Measurements from ENCODE around the gene CHRNA9. TPM values are rescaled to one million over a fixed set of nuclear protein-coding genes. Genes with fewer than 3 reads are reported as not detected.

CHRNA9 gene
- total RNA-seq, 1 experiment from 2014 or later, result 2.0 TPM

DNA sequence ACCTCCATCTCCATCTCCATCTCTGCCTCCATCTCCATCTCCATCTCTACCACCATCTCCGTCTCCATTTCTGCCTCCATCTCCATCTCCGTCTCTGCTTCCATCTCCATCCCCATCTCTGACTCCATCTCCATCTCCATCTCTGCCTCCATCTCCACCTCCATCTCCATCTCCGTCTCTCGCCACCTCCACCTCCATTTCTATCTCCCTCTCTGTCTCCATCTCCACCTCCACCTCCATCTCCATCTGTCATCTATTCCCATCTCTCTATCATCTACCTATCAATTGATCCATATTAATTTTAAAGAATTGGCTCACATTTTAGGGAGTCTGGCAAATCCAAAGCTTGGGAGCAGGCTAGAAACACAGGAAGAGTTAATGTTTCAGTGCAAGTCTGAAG, 39.6 kb upstream of the CHRNA9 start:
- POLR2A ChIA-PET, result no interaction called here
- no peak for DNase-seq (ENCODE audit: unreplicated experiment)

GRCh38 chr4:40299126-40299525, 36.0 kb upstream of the CHRNA9 start:
- TF ChIP-seq CTCF (IDR thresholded peaks at IDR 0.05; ENCODE audit: unreplicated experiment), result no peak
- peaks cover 7% of the 10 kb centered on the region for H3K9me3 Mint-ChIP-seq (ENCODE audit: unreplicated experiment)
- H3K4me3 Mint-ChIP-seq (ENCODE audit: unreplicated experiment), result no peak overlapping the region
- DNase-seq (ENCODE audit: unreplicated experiment), result no peak
- no TSS peak for BruUV-seq (replicated peaks)
- H3K27me3 Mint-ChIP-seq (ENCODE audit: insufficient read depth, unreplicated experiment), result no peaks in the 10 kb centered on the region
- ChIA-PET POLR2A (no interaction called here), CTCF (interaction anchor here (1.0 kb wide), 1 partner anchor 10 kb away, joined by 6 read pairs; no protein-coding TSS in a partner anchor)
- H3K27ac Mint-ChIP-seq (ENCODE audit: low read depth, unreplicated experiment), result no peak overlapping the region
- intact Hi-C loops (cut with micrococcal nuclease), result no loop called here
- no peaks in the 10 kb centered on the region for H3K36me3 Mint-ChIP-seq (ENCODE audit: insufficient read depth, unreplicated experiment)
- H3K4me1 Mint-ChIP-seq (ENCODE audit: insufficient read depth, unreplicated experiment), result peaks cover 7% of the 10 kb centered on the region

More for the DNA sequence above, 39.6 kb upstream of the CHRNA9 start:
- no TSS peak for BruUV-seq (replicated peaks)
- TF ChIP-seq CTCF (IDR thresholded peaks at IDR 0.05; ENCODE audit: unreplicated experiment), result no peak
- intact Hi-C loops (cut with micrococcal nuclease), result no loop called here
- H3K27ac Mint-ChIP-seq (ENCODE audit: low read depth, unreplicated experiment), result no peak overlapping the region
- H3K9me3 Mint-ChIP-seq (ENCODE audit: unreplicated experiment), result peaks cover 4% of the 10 kb centered on the region
- H3K4me3 Mint-ChIP-seq (ENCODE audit: unreplicated experiment), result no peak overlapping the region
- peaks cover 18% of the 10 kb centered on the region for H3K4me1 Mint-ChIP-seq (ENCODE audit: insufficient read depth, unreplicated experiment)
- CTCF ChIA-PET, result no interaction called here
- H3K27me3 Mint-ChIP-seq (ENCODE audit: insufficient read depth, unreplicated experiment), result no peaks in the 10 kb centered on the region
- no peaks in the 10 kb centered on the region for H3K36me3 Mint-ChIP-seq (ENCODE audit: insufficient read depth, unreplicated experiment)

GRCh38 chr4:40299811-40300292, 35.3 kb upstream of the CHRNA9 start:
- H3K4me1 Mint-ChIP-seq (ENCODE audit: insufficient read depth, unreplicated experiment), result peaks cover 7% of the 10 kb centered on the region
- H3K4me3 Mint-ChIP-seq (ENCODE audit: unreplicated experiment), result no peak overlapping the region
- peaks cover 7% of the 10 kb centered on the region for H3K9me3 Mint-ChIP-seq (ENCODE audit: unreplicated experiment)
- no peak overlapping the region for H3K27ac Mint-ChIP-seq (ENCODE audit: low read depth, unreplicated experiment)
- DNase-seq (ENCODE audit: unreplicated experiment), result no peak
- no peak for TF ChIP-seq CTCF (IDR thresholded peaks at IDR 0.05; ENCODE audit: unreplicated experiment)
- ChIA-PET POLR2A (interaction anchor here (0.6 kb wide), 1 partner anchor 116 kb away, joined by 5 read pairs; no protein-coding TSS in a partner anchor), CTCF (interaction anchor here (0.5 to 1.1 kb wide), 5 partner anchors 10 to 601 kb away, joined by 3 to 6 read pairs (median 3); no protein-coding TSS in a partner anchor)
- no peaks in the 10 kb centered on the region for H3K36me3 Mint-ChIP-seq (ENCODE audit: insufficient read depth, unreplicated experiment)
- intact Hi-C loops (cut with micrococcal nuclease), result loop anchor here (2.0 kb wide), 1 partner anchor 149 kb away; no protein-coding TSS in a partner anchor
- no TSS peak for BruUV-seq (replicated peaks)
- no peaks in the 10 kb centered on the region for H3K27me3 Mint-ChIP-seq (ENCODE audit: insufficient read depth, unreplicated experiment)

DNA sequence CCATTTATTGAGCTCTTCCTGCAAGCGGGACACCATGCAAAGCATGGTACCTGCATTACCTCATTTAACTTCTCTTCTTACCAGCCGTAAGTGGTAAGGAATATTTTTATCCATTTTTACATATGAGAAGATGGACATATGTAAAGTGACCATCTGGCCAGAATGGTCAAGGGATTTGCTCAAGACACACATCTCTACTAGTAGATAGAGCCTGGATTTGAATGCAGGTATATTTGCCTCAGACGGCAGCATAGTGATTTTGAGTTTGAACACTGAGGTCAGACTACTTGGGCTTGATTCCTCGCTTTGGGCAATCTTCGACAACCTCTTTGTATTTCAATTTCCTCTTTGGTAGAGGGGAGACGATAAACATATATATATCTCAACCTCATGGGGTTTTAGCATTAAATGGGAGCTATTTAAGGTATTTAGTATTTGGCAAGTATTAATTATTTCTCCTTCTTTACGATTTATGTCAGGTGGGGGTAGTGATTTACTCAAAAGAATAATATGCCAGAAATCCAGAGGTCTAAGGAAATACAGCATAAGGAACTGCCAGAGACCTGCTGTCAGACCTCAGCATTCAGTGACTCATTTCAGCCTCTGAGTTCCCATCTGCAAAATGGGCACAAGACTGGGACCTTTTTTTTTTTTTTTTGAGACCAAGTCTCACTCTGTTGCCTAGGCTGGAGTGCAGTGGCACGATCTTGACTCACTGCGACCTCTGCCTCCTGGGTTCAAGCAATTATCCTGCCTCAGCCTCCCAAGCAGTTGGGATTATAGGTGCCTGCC, 34.6 kb upstream of the CHRNA9 start:
- no peak for TF ChIP-seq CTCF (IDR thresholded peaks at IDR 0.05; ENCODE audit: unreplicated experiment)
- Mint-ChIP-seq H3K9me3 (ENCODE audit: unreplicated experiment) (peaks cover 7% of the 10 kb centered on the region), H3K27me3 (ENCODE audit: insufficient read depth, unreplicated experiment) (no peaks in the 10 kb centered on the region), H3K27ac (ENCODE audit: low read depth, unreplicated experiment) (no peak overlapping the region), H3K4me3 (ENCODE audit: unreplicated experiment) (no peak overlapping the region), H3K4me1 (ENCODE audit: insufficient read depth, unreplicated experiment) (peaks cover 7% of the 10 kb centered on the region), H3K36me3 (ENCODE audit: insufficient read depth, unreplicated experiment) (no peaks in the 10 kb centered on the region)
- CTCF ChIA-PET, result interaction anchor here (0.5 to 1.8 kb wide), 7 partner anchors 9 to 602 kb away, joined by 3 to 6 read pairs (median 3); no protein-coding TSS in a partner anchor
- intact Hi-C loops (cut with micrococcal nuclease), result loop anchor here (2.0 kb wide), 1 partner anchor 150 kb away; no protein-coding TSS in a partner anchor
- no TSS peak for BruUV-seq (replicated peaks)
- POLR2A ChIA-PET, result interaction anchor here (0.6 to 1.8 kb wide), 2 partner anchors 11 to 116 kb away, joined by 4 to 5 read pairs; no protein-coding TSS in a partner anchor
- DNase-seq (ENCODE audit: unreplicated experiment), result no peak

Data from MCF 10A (cell line).